Sigmoid colon (tissue), 7 donors: Measurements from ENCODE around the gene PCDHA3. TPM values are rescaled to one million over a fixed set of nuclear protein-coding genes. Genes with fewer than 3 reads are reported as not detected.

Experiments
- polyA plus RNA-seq, 3 donors: library from polyadenylated mRNA; stranded (reverse); fragments of 200-250 nt; gene quantifications; one replicate each; pipeline ENCODE4 v1.2.3, GENCODE V29; 2013
- total RNA-seq, 4 donors: library from RNA; depleted of rRNA; stranded (reverse); fragments of >200 nt; gene quantifications; one replicate each; pipeline ENCODE4 v1.1.0, GENCODE V29; 2016
- donor health status: healthy with polysubstance abuse.
- donor health status: Bipolar disorder and iron deficiency.
- donor health status: healthy.

PCDHA3 gene
- total and polyA plus RNA-seq, 7 donors = 0.17 to 1.2 (median 1.1) TPM; not detected in 2

Other genes with a start within 250 kb of the PCDHA3 start
- 10 to 100 TPM; 17.8 to 30.5 (median 21.1) TPM for gene SRA1, start 243.6 kb upstream of the PCDHA3 start, total RNA-seq
- gene SRA1, start 243.6 kb upstream of the PCDHA3 start, polyA plus RNA-seq = 10 to 100 TPM; 32.7 to 48.3 (median 35.4) TPM
- gene APBB3, start 236.5 kb upstream of the PCDHA3 start, total RNA-seq = 10 to 100 TPM; 13.5 to 25.9 (median 19.3) TPM
- 10 to 100 TPM in 1 of 3 donors, 1 to 10 TPM in 2; 4.2 to 27.9 (median 4.4) TPM for gene APBB3, start 236.5 kb upstream of the PCDHA3 start, polyA plus RNA-seq
- 10 to 100 TPM; 14.2 to 19.7 (median 17.9) TPM for gene SLC35A4, start 236.2 kb upstream of the PCDHA3 start, total RNA-seq
- 100 to 1,000 TPM in 1 of 3 donors, 10 to 100 TPM in 2; 60.1 to 101 (median 65.9) TPM for gene SLC35A4, start 236.2 kb upstream of the PCDHA3 start, polyA plus RNA-seq
- 10 to 100 TPM; 20.8 to 96.9 (median 72.0) TPM for gene CD14, start 167.9 kb upstream of the PCDHA3 start, total RNA-seq
- 100 to 1,000 TPM in 1 of 3 donors, 10 to 100 TPM in 2; 42.7 to 178 (median 52.3) TPM for gene CD14, start 167.9 kb upstream of the PCDHA3 start, polyA plus RNA-seq
- gene TMCO6, start 161.6 kb upstream of the PCDHA3 start, total RNA-seq = 10 to 100 TPM; 27.3 to 40.2 (median 35.6) TPM
- 10 to 100 TPM in 1 of 3 donors, 1 to 10 TPM in 2; 3.9 to 30.5 (median 5.4) TPM for gene TMCO6, start 161.6 kb upstream of the PCDHA3 start, polyA plus RNA-seq
- gene NDUFA2, start 153.4 kb upstream of the PCDHA3 start, total RNA-seq = 10 to 100 TPM; 48.7 to 90.3 (median 73.6) TPM
- gene NDUFA2, start 153.4 kb upstream of the PCDHA3 start, polyA plus RNA-seq = 100 to 1,000 TPM; 189 to 360 (median 314) TPM
- gene IK, start 153.2 kb upstream of the PCDHA3 start, total RNA-seq = 100 to 1,000 TPM; 120 to 146 (median 136) TPM
- 10 to 100 TPM; 70.3 to 79.4 (median 73.5) TPM for gene IK, start 153.2 kb upstream of the PCDHA3 start, polyA plus RNA-seq
- gene WDR55, start 136.2 kb upstream of the PCDHA3 start, total RNA-seq = 10 to 100 TPM; 13.2 to 18.0 (median 15.1) TPM
- gene WDR55, start 136.2 kb upstream of the PCDHA3 start, polyA plus RNA-seq = 10 to 100 TPM; 19.2 to 35.0 (median 29.8) TPM
- gene DND1, start 127.5 kb upstream of the PCDHA3 start, total RNA-seq = under 1 TPM in 2 of 4 donors, not detected in 2; 0.36 to 0.95 TPM
- 1 to 10 TPM in 1 of 3 donors, under 1 TPM in 2; 0.60 to 2.4 (median 0.69) TPM for gene DND1, start 127.5 kb upstream of the PCDHA3 start, polyA plus RNA-seq
- 10 to 100 TPM; 35.2 to 54.2 (median 43.5) TPM for gene HARS1, start 109.7 kb upstream of the PCDHA3 start, total RNA-seq
- gene HARS1, start 109.7 kb upstream of the PCDHA3 start, polyA plus RNA-seq = 10 to 100 TPM; 35.4 to 60.2 (median 39.8) TPM
- 10 to 100 TPM; 18.2 to 19.4 (median 18.9) TPM for gene HARS2, start 109.6 kb upstream of the PCDHA3 start, total RNA-seq
- 10 to 100 TPM; 26.4 to 34.7 (median 29.0) TPM for gene HARS2, start 109.6 kb upstream of the PCDHA3 start, polyA plus RNA-seq
- 10 to 100 TPM; 28.0 to 46.0 (median 36.9) TPM for gene ZMAT2, start 100.6 kb upstream of the PCDHA3 start, total RNA-seq
- gene ZMAT2, start 100.6 kb upstream of the PCDHA3 start, polyA plus RNA-seq = 10 to 100 TPM; 74.5 to 97.9 (median 87.2) TPM
- not detected for gene PCDHA1, start 14.9 kb upstream of the PCDHA3 start, total RNA-seq
- gene PCDHA1, start 14.9 kb upstream of the PCDHA3 start, polyA plus RNA-seq = under 1 TPM in 1 of 3 donors, not detected in 2; 0.10 TPM
- under 1 TPM in 3 of 4 donors, not detected in 1; 0.28 to 0.68 (median 0.33) TPM for gene PCDHA2, start 6.2 kb upstream of the PCDHA3 start, total RNA-seq
- gene PCDHA2, start 6.2 kb upstream of the PCDHA3 start, polyA plus RNA-seq = under 1 TPM in 1 of 3 donors, not detected in 2; 0.07 TPM
- 1 to 10 TPM; 1.1 to 1.2 (median 1.1) TPM for gene PCDHA4, start 6.0 kb downstream of the PCDHA3 start, total RNA-seq
- under 1 TPM in 1 of 3 donors, not detected in 2; 0.38 TPM for gene PCDHA4, start 6.0 kb downstream of the PCDHA3 start, polyA plus RNA-seq
- gene PCDHA5, start 20.6 kb downstream of the PCDHA3 start, total RNA-seq = 1 to 10 TPM in 1 of 4 donors, under 1 TPM in 3; 0.14 to 1.7 (median 0.43) TPM
- under 1 TPM in 1 of 3 donors, not detected in 2; 0.09 TPM for gene PCDHA5, start 20.6 kb downstream of the PCDHA3 start, polyA plus RNA-seq
- gene PCDHA6, start 26.9 kb downstream of the PCDHA3 start, total RNA-seq = 1 to 10 TPM in 2 of 4 donors, under 1 TPM in 2; 0.49 to 2.2 (median 0.90) TPM
- gene PCDHA6, start 26.9 kb downstream of the PCDHA3 start, polyA plus RNA-seq = under 1 TPM in 1 of 3 donors, not detected in 2; 0.16 TPM
- gene PCDHA7, start 33.2 kb downstream of the PCDHA3 start, total RNA-seq = under 1 TPM; 0.14 to 0.82 (median 0.46) TPM
- under 1 TPM in 1 of 3 donors, not detected in 2; 0.16 TPM for gene PCDHA7, start 33.2 kb downstream of the PCDHA3 start, polyA plus RNA-seq
- gene PCDHA8, start 40.1 kb downstream of the PCDHA3 start, total RNA-seq = under 1 TPM in 1 of 4 donors, not detected in 3; 0.49 TPM
- gene PCDHA8, start 40.1 kb downstream of the PCDHA3 start, polyA plus RNA-seq = not detected
- 1 to 10 TPM in 1 of 4 donors, under 1 TPM in 3; 0.66 to 1.4 (median 0.70) TPM for gene PCDHA9, start 47.3 kb downstream of the PCDHA3 start, total RNA-seq
- gene PCDHA9, start 47.3 kb downstream of the PCDHA3 start, polyA plus RNA-seq = under 1 TPM in 1 of 3 donors, not detected in 2; 0.01 TPM
- 1 to 10 TPM in 1 of 4 donors, under 1 TPM in 3; 0.27 to 2.5 (median 0.69) TPM for gene PCDHA10, start 54.8 kb downstream of the PCDHA3 start, total RNA-seq
- under 1 TPM in 1 of 3 donors, not detected in 2; 0.03 TPM for gene PCDHA10, start 54.8 kb downstream of the PCDHA3 start, polyA plus RNA-seq
- gene PCDHA11, start 67.9 kb downstream of the PCDHA3 start, total RNA-seq = under 1 TPM; 0.16 to 0.71 (median 0.48) TPM
- under 1 TPM in 1 of 3 donors, not detected in 2; 0.07 TPM for gene PCDHA11, start 67.9 kb downstream of the PCDHA3 start, polyA plus RNA-seq
- under 1 TPM in 3 of 4 donors, not detected in 1; 0.49 to 0.71 (median 0.54) TPM for gene PCDHA12, start 74.3 kb downstream of the PCDHA3 start, total RNA-seq
- under 1 TPM in 1 of 3 donors, not detected in 2; 0.06 TPM for gene PCDHA12, start 74.3 kb downstream of the PCDHA3 start, polyA plus RNA-seq
- 1 to 10 TPM in 1 of 4 donors, under 1 TPM in 3; 0.36 to 1.4 (median 0.60) TPM for gene PCDHA13, start 81.1 kb downstream of the PCDHA3 start, total RNA-seq
- gene PCDHA13, start 81.1 kb downstream of the PCDHA3 start, polyA plus RNA-seq = under 1 TPM in 1 of 3 donors, not detected in 2; 0.10 TPM
- 1 to 10 TPM in 1 of 4 donors, under 1 TPM in 3; 0.54 to 1.7 (median 0.77) TPM for gene PCDHAC1, start 125.2 kb downstream of the PCDHA3 start, total RNA-seq
- under 1 TPM in 1 of 3 donors, not detected in 2; 0.34 TPM for gene PCDHAC1, start 125.2 kb downstream of the PCDHA3 start, polyA plus RNA-seq
- 1 to 10 TPM; 1.3 to 3.0 (median 2.2) TPM for gene PCDHAC2, start 165.4 kb downstream of the PCDHA3 start, total RNA-seq
- under 1 TPM in 1 of 3 donors, not detected in 2; 0.66 TPM for gene PCDHAC2, start 165.4 kb downstream of the PCDHA3 start, polyA plus RNA-seq